Frontal cortex (tissue), 4 donors: ENCODE measurements around the gene SKA3. TPM values are rescaled to one million over a fixed set of nuclear protein-coding genes. Genes with fewer than 3 reads are reported as not detected.

Source experiments
- DNase-seq, 2 donors: peaks; one replicate each; pipeline ENCODE4 v3.0.0; 2012; ENCODE audit warnings: low spot score in 2 of 2
- FAIRE-seq: peaks from 2 replicates; lab custom pipeline; 2012; peaks lifted over from hg19 to GRCh38; lab: Jason Lieb, UNC
- small RNA-seq: library from RNA; depleted of rRNA; stranded (forward); fragments of <200 nt; gene quantifications from one replicate; pipeline ENCODE3, GENCODE V24; 2014
- total RNA-seq: library from RNA; depleted of rRNA; stranded (reverse); fragments of >200 nt; gene quantifications from one replicate; pipeline ENCODE4 v1.2.3, GENCODE V29; 2014
- donor health status: control.
- donor health status: control.
- donor health status: control.

SKA3 gene
- total RNA-seq, 1 donor from 2014 or later, result 16.3 TPM

- FAIRE-seq (peak; percentile 96), DNase-seq (no peak)
Measured at GRCh38 chr13:21119526-21119925, 56.8 kb downstream of the SKA3 start.

- FAIRE-seq, result no peak
Measured at GRCh38 chr13:21118180-21118579, 58.2 kb downstream of the SKA3 start.

GRCh38 chr13:21117104-21117809 lies 59.1 kb downstream of the SKA3 start:
- no peak for DNase-seq
- no peak for FAIRE-seq

More at GRCh38 chr13:21118180-21118579, 58.2 kb downstream of the SKA3 start:
- DNase-seq, result no peak

- no peak for FAIRE-seq
- DNase-seq, result no peak
Measured at GRCh38 chr13:21116141-21116540, 60.2 kb downstream of the SKA3 start.

- no peak for FAIRE-seq
- no peak for DNase-seq
Measured at GRCh38 chr13:21115231-21115630, 61.1 kb downstream of the SKA3 start.

- DNase-seq (no peak), FAIRE-seq (no peak)
Measured at GRCh38 chr13:21111546-21111945, 64.8 kb downstream of the SKA3 start.

- DNase-seq (no peak), FAIRE-seq (no peak)
Measured at GRCh38 chr13:21109168-21109567, 67.2 kb downstream of the SKA3 start.

- no peak for FAIRE-seq
- no peak for DNase-seq
Measured at GRCh38 chr13:21106089-21106488, 70.3 kb downstream of the SKA3 start.

- DNase-seq, result no peak
Measured at GRCh38 chr13:21104199-21105019, 71.9 kb downstream of the SKA3 start.

More at GRCh38 chr13:21104199-21105019, 71.9 kb downstream of the SKA3 start:
- FAIRE-seq, result no peak

Small RNA genes within 50 kb of the gene (small RNA-seq; reads per million reads assigned to genes)
- gene AL158032.1, result not detected
- gene RF00086, result 0.08 reads per million
- gene RF02116, result not detected

Other genes starting within 250 kb of the SKA3 start
- 1.2 TPM for gene LATS2, start 115.0 kb downstream of the SKA3 start, total RNA-seq
- 46.1 TPM for gene SAP18, start 36.4 kb downstream of the SKA3 start, total RNA-seq
- 19.2 TPM for gene MRPL57, start 106 bp upstream of the SKA3 start, total RNA-seq